SU-DHL-6 (cell line): ENCODE results near the gene CRADD.
A peak's percentile ranks its signal among the peaks of the same experiment; 100 is the strongest.

Source experiments
- H2AFZ ChIP-seq: fragments of 200-600 bp; sonication (generic); 2 replicates; pipeline ENCODE4 v1.6.1; 2014; ENCODE audit warnings: low read depth, mild to moderate bottlenecking, moderate library complexity, mixed read lengths, antibody characterized with exemption, low read length; ENCODE audit not compliant: severe bottlenecking
- H3F3A ChIP-seq: fragments of 200-600 bp; shearing (Covaris generic); 2 replicates; pipeline ENCODE4 v1.6.0; 2016; ENCODE audit warnings: antibody characterized with exemption, mild to moderate bottlenecking; ENCODE audit not compliant: insufficient read depth
- H3K27ac ChIP-seq: fragments of 200-600 bp; sonication (generic); 2 replicates; pipeline ENCODE4 v1.5.1; 2016; ENCODE audit warnings: low read depth, mild to moderate bottlenecking, low read length, moderate library complexity, mixed read lengths
- H3K27me3 ChIP-seq: fragments of 200-600 bp; sonication (generic), shearing (Covaris generic); 2 replicates; pipeline ENCODE4 v1.6.0; 2014; ENCODE audit warnings: mild to moderate bottlenecking, low read length
- H3K36me3 ChIP-seq: fragments of 200-600 bp; sonication (generic); 2 replicates; pipeline ENCODE4 v1.6.1; 2014; ENCODE audit warnings: mild to moderate bottlenecking, low read length, mixed read lengths
- H3K4me2 ChIP-seq: fragments of 300-600, 200-600 bp; shearing (Covaris generic), sonication (generic); 2 replicates; pipeline ENCODE4 v1.6.0; 2014; ENCODE audit warnings: low read length, low read depth, mild to moderate bottlenecking; ENCODE audit not compliant: poor library complexity, severe bottlenecking
- H3K4me3 ChIP-seq: fragments of 200-600 bp; sonication (generic); 2 replicates; pipeline ENCODE4 v1.5.1; 2014; ENCODE audit warnings: antibody characterized with exemption, low read length, mild to moderate bottlenecking, mixed read lengths; ENCODE audit not compliant: insufficient read depth, poor library complexity, severe bottlenecking
- H3K79me2 ChIP-seq: fragments of 200-600 bp; sonication (generic); 2 replicates; pipeline ENCODE4 v1.6.1; 2014; ENCODE audit warnings: mild to moderate bottlenecking, low read length, moderate library complexity; ENCODE audit not compliant: insufficient read depth
- H3K9ac ChIP-seq: fragments of 200-600 bp; sonication (generic); 2 replicates; pipeline ENCODE4 v1.7.0; 2014; ENCODE audit warnings: mild to moderate bottlenecking, low read length
- H3K9me2 ChIP-seq: fragments of 200-600 bp; sonication (generic); replicated peaks from 2 replicates; pipeline ENCODE4 v1.6.1; 2014; ENCODE audit warnings: low read length; ENCODE audit not compliant: insufficient read depth
- H3K9me3 ChIP-seq: fragments of 200-600 bp; sonication (generic); 2 replicates; pipeline ENCODE4 v1.6.1; 2014; ENCODE audit warnings: low read length, mixed read lengths; ENCODE audit not compliant: insufficient read depth
- H4K20me1 ChIP-seq: fragments of 200-600 bp; sonication (generic); 2 replicates; pipeline ENCODE4 v1.6.1; 2014; ENCODE audit warnings: low read depth, mild to moderate bottlenecking, antibody characterized with exemption, low read length, moderate library complexity, mixed read lengths
- CTCF ChIP-seq: fragments of 200-600 bp; sonication (generic); IDR thresholded peaks from one replicate; pipeline ENCODE4 v1.5.1; 2017; ENCODE audit warnings: antibody characterized with exemption, mild to moderate bottlenecking, low read length, moderate library complexity; ENCODE audit not compliant: insufficient read depth, poor library complexity, severe bottlenecking
- EZH2phosphoT487 ChIP-seq: fragments of 200-600 bp; sonication (generic), shearing (Covaris generic); conservative IDR thresholded peaks from 2 replicates; pipeline ENCODE4 v1.6.1; 2018; ENCODE audit warnings: mild to moderate bottlenecking, antibody characterized with exemption, low read length, moderate library complexity, mixed read lengths

The CRADD gene

GRCh38 chr12:93741659-93742109 is 64.5 kb downstream of the CRADD start:
- Histone ChIP-seq H3K79me2 (no peaks in the 10 kb centered on the region), H3K27ac (no peak overlapping the region), H3K9ac (no peak overlapping the region), H2AFZ (no peak overlapping the region), H3K9me3 (no peaks in the 10 kb centered on the region), H3K4me3 (no peak overlapping the region), H3K4me2 (peak overlapping the region; percentile 42), H3K9me2 (no peaks in the 10 kb centered on the region), H3K36me3 (no peaks in the 10 kb centered on the region), H4K20me1 (no peaks in the 10 kb centered on the region), H3F3A (no peaks in the 10 kb centered on the region), H3K27me3 (no peaks in the 10 kb centered on the region)
- TF ChIP-seq CTCF (no peak), EZH2phosphoT487 (no peak)

- Histone ChIP-seq H3K4me2 (peak overlapping the region; percentile 42), H3K36me3 (no peaks in the 10 kb centered on the region), H3K9me3 (no peaks in the 10 kb centered on the region), H3K9me2 (no peaks in the 10 kb centered on the region), H3K79me2 (no peaks in the 10 kb centered on the region), H3K27ac (no peak overlapping the region), H4K20me1 (no peaks in the 10 kb centered on the region), H3F3A (no peaks in the 10 kb centered on the region), H2AFZ (no peak overlapping the region), H3K9ac (no peak overlapping the region), H3K27me3 (no peaks in the 10 kb centered on the region), H3K4me3 (no peak overlapping the region)
- TF ChIP-seq CTCF: no peak
- peak; percentile 90; the same call in 1 of the 2 replicates for TF ChIP-seq EZH2phosphoT487
These were observed 65.1 kb downstream of the CRADD start for GRCh38 chr12:93742110-93742934.

GRCh38 chr12:93743229-93743998 is 66.2 kb downstream of the CRADD start:
- Histone ChIP-seq H3K9me3 (no peaks in the 10 kb centered on the region), H3K9ac (no peak overlapping the region), H2AFZ (no peak overlapping the region), H3K9me2 (no peaks in the 10 kb centered on the region), H3K4me2 (no peak overlapping the region), H4K20me1 (no peaks in the 10 kb centered on the region), H3K36me3 (no peaks in the 10 kb centered on the region), H3K27me3 (no peaks in the 10 kb centered on the region), H3K4me3 (no peak overlapping the region), H3K27ac (no peak overlapping the region), H3K79me2 (no peaks in the 10 kb centered on the region), H3F3A (no peaks in the 10 kb centered on the region)
- TF ChIP-seq CTCF (no peak), EZH2phosphoT487 (no peak)
